ENCODE data around the gene FZD8.

GRCh38 chr10:35632027-35632426 is 10.1 kb downstream of the FZD8 start:
- TF ChIP-seq, protein P1, sequence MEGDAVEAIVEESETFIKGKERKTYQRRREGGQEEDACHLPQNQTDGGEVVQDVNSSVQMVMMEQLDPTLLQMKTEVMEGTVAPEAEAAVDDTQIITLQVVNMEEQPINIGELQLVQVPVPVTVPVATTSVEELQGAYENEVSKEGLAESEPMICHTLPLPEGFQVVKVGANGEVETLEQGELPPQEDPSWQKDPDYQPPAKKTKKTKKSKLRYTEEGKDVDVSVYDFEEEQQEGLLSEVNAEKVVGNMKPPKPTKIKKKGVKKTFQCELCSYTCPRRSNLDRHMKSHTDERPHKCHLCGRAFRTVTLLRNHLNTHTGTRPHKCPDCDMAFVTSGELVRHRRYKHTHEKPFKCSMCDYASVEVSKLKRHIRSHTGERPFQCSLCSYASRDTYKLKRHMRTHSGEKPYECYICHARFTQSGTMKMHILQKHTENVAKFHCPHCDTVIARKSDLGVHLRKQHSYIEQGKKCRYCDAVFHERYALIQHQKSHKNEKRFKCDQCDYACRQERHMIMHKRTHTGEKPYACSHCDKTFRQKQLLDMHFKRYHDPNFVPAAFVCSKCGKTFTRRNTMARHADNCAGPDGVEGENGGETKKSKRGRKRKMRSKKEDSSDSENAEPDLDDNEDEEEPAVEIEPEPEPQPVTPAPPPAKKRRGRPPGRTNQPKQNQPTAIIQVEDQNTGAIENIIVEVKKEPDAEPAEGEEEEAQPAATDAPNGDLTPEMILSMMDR (optimal IDR thresholded peaks at IDR 0.05 in 1 of 3, IDR thresholded peaks at IDR 0.05 in 1 of 3, conservative IDR thresholded peaks at IDR 0.05 in 1 of 3; ENCODE audit: extremely low read depth in 1 of 3, insufficient read depth in 2 of 3, low read length in 3 of 3) = no peak
- TF ChIP-seq EZH2 (IDR thresholded peaks at IDR 0.05; ENCODE audit: low read length) = no peak

Measured in keratinocyte (primary cell).